WTC11 (cell line): ENCODE data around the gene SAMSN1. TPM values are rescaled to one million over a fixed set of nuclear protein-coding genes. Genes with fewer than 3 reads are reported as not detected.

ENCODE experiments used
- ATAC-seq: fragments of 200-7000 bp; cut with Tn5 transposase; 2 replicates; pipeline ENCODE4 v1.10.0; 2021; ENCODE audit warnings: mild to moderate bottlenecking, moderate library complexity
- CTCF ChIA-PET: fragments of 300-600 bp; sonication (Branson Sonifier 250); formaldehyde crosslinking; loops from one replicate; lab custom pipeline; 2021; ENCODE audit warnings: antibody characterized with exemption; lab: Charles Lee
- POLR2A ChIA-PET: fragments of 350-600 bp; sonication (Branson Sonifier 250); formaldehyde crosslinking; loops from one replicate; lab custom pipeline; 2021; ENCODE audit warnings: antibody characterized with exemption; lab: Charles Lee
- DNase-seq: peaks from one replicate; pipeline ENCODE4 v3.0.0; 2021; ENCODE audit warnings: low spot score
- H3K27ac Mint-ChIP-seq: 2 replicates; pipeline ENCODE4 v1.8.0; 2021; ENCODE audit warnings: mixed read lengths
- H3K27me3 Mint-ChIP-seq: 2 replicates; pipeline ENCODE4 v1.8.0; 2021; ENCODE audit warnings: low read depth, mild to moderate bottlenecking, moderate library complexity, mixed read lengths
- H3K36me3 Mint-ChIP-seq: 2 replicates; pipeline ENCODE4 v1.8.0; 2021; ENCODE audit warnings: mixed read lengths
- H3K4me1 Mint-ChIP-seq: 2 replicates; pipeline ENCODE4 v1.8.0; 2022; ENCODE audit warnings: mixed read lengths
- H3K4me3 Mint-ChIP-seq: 2 replicates; pipeline ENCODE4 v1.8.0; 2021; ENCODE audit warnings: mild to moderate bottlenecking, moderate library complexity, mixed read lengths
- H3K9me3 Mint-ChIP-seq: 2 replicates; pipeline ENCODE4 v1.8.0; 2021; ENCODE audit warnings: mixed read lengths
- ESRRA ChIP-seq: sonication (generic); formaldehyde crosslinking; IDR thresholded peaks from 2 replicates; pipeline ENCODE4 v1.8.1; 2022; ENCODE audit warnings: mild to moderate bottlenecking, missing genetic modification reagents, borderline replicate concordance
- FOXP1 ChIP-seq: sonication (generic); formaldehyde crosslinking; IDR thresholded peaks from 2 replicates; pipeline ENCODE4 v1.8.0; 2022; ENCODE audit warnings: missing genetic modification reagents, mild to moderate bottlenecking, moderate library complexity, borderline replicate concordance
- GABPB1 ChIP-seq: sonication (generic); formaldehyde crosslinking; IDR thresholded peaks from 2 replicates; pipeline ENCODE4 v1.8.1; 2023; ENCODE audit warnings: mild to moderate bottlenecking, missing genetic modification reagents
- GRHL2 ChIP-seq: fragments of 250-450 bp; sonication (Bioruptor Pico); IDR thresholded peaks from 2 replicates; pipeline ENCODE4 v1.8.0; 2022; ENCODE audit warnings: mild to moderate bottlenecking, moderate library complexity; ENCODE audit not compliant: insufficient replicate concordance, severe bottlenecking
- GTF2I ChIP-seq: fragments of 250-450 bp; sonication (Bioruptor Pico); conservative IDR thresholded peaks from 2 replicates; pipeline ENCODE4 v1.4.0; 2021; ENCODE audit warnings: mild to moderate bottlenecking
- KAT7 ChIP-seq: sonication (generic); formaldehyde crosslinking; IDR thresholded peaks from 2 replicates; pipeline ENCODE4 v1.8.1; 2023; ENCODE audit warnings: missing genetic modification reagents, mild to moderate bottlenecking, borderline replicate concordance
- MXD4 ChIP-seq: fragments of 250-450 bp; sonication (Bioruptor Pico); IDR thresholded peaks from 2 replicates; pipeline ENCODE4 v1.8.0; 2021; ENCODE audit warnings: mild to moderate bottlenecking, moderate library complexity, borderline replicate concordance
- NFE2L1 ChIP-seq: sonication (generic); formaldehyde crosslinking; IDR thresholded peaks from 2 replicates; pipeline ENCODE4 v1.8.1; 2023; ENCODE audit warnings: missing genetic modification reagents
- NR3C1 ChIP-seq: sonication (generic); formaldehyde crosslinking; conservative IDR thresholded peaks from 2 replicates; pipeline ENCODE4 v1.8.1; 2023; ENCODE audit warnings: low read depth, mild to moderate bottlenecking, missing genetic modification reagents
- RELA ChIP-seq: sonication (generic); formaldehyde crosslinking; IDR thresholded peaks from 2 replicates; pipeline ENCODE4 v1.8.1; 2022; ENCODE audit warnings: missing genetic modification reagents, mild to moderate bottlenecking, borderline replicate concordance
- TP53 ChIP-seq: sonication (generic); formaldehyde crosslinking; IDR thresholded peaks from 2 replicates; pipeline ENCODE4 v1.8.1; 2023; ENCODE audit warnings: mild to moderate bottlenecking, missing genetic modification reagents
- ZNF121 ChIP-seq: sonication (generic); formaldehyde crosslinking; IDR thresholded peaks from 2 replicates; pipeline ENCODE4 v1.8.0; 2023; ENCODE audit warnings: missing genetic modification reagents
- ZNF219 ChIP-seq: sonication (generic); formaldehyde crosslinking; IDR thresholded peaks from 2 replicates; pipeline ENCODE4 v1.8.0; 2023; ENCODE audit warnings: missing genetic modification reagents, mild to moderate bottlenecking, borderline replicate concordance
- total RNA-seq: library from RNA; stranded (reverse); gene quantifications from 3 replicates; pipeline ENCODE4 v1.2.3, GENCODE V29; 2021
- TF ChIP-seq, protein P1 (sequence below): fragments of 250-450 bp; sonication (Bioruptor Pico); IDR thresholded peaks from 2 replicates; pipeline ENCODE4 v1.9.0; 2021; ENCODE audit warnings: mild to moderate bottlenecking
- TF ChIP-seq, protein P2 (sequence below): sonication (generic); formaldehyde crosslinking; IDR thresholded peaks from 2 replicates; pipeline ENCODE4 v1.8.1; 2023; ENCODE audit warnings: mild to moderate bottlenecking, missing genetic modification reagents, borderline replicate concordance
- TF ChIP-seq, protein P3 (sequence below): fragments of 250-450 bp; sonication (Bioruptor Pico); IDR thresholded peaks from 2 replicates; pipeline ENCODE4 v1.8.0; 2021; ENCODE audit warnings: mild to moderate bottlenecking
- TF ChIP-seq, protein P4 (sequence below): fragments of 250-450 bp; sonication (Bioruptor Pico); IDR thresholded peaks from 2 replicates; pipeline ENCODE4 v2.1.2; 2022; ENCODE audit warnings: mild to moderate bottlenecking, moderate library complexity
- TF ChIP-seq, protein P5 (sequence below): sonication (generic); formaldehyde crosslinking; IDR thresholded peaks from 2 replicates; pipeline ENCODE4 v1.8.0; 2023; ENCODE audit warnings: missing genetic modification reagents
- TF ChIP-seq, protein P6 (sequence below): sonication (generic); formaldehyde crosslinking; conservative IDR thresholded peaks from 2 replicates; pipeline ENCODE4 v1.8.1; 2023; ENCODE audit warnings: mild to moderate bottlenecking, low read depth, missing genetic modification reagents, moderate library complexity
- TF ChIP-seq, protein P7 (sequence below): sonication (generic); formaldehyde crosslinking; IDR thresholded peaks from 2 replicates; pipeline ENCODE4 v1.8.1; 2022; ENCODE audit warnings: mild to moderate bottlenecking, moderate library complexity, missing genetic modification reagents

Gene SAMSN1
- total RNA-seq, 1 experiment from 2014 or later = 1.2 TPM

DNA sequence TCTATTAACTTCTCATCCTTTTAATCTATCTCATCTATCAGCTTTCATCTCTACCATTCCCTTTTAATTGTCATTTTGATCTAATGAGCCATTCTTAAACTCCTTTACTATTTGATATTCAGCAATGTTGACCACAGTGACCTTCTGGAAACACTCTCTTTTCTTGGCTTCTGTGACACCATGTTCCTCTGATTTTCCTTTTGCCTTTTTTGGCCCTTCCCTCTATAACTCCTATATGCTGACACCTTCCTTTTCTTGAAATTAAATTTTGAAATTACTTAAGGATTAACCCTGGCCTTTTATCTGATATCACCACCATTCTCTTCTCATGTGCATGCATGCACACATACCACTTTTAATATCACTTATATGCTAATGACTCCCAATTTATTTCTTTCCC is 41.2 kb upstream of the SAMSN1 start (continued):
- TF ChIP-seq, protein P1, sequence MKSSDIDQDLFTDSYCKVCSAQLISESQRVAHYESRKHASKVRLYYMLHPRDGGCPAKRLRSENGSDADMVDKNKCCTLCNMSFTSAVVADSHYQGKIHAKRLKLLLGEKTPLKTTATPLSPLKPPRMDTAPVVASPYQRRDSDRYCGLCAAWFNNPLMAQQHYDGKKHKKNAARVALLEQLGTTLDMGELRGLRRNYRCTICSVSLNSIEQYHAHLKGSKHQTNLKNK (CRISPR knock-in tag) = no peak
- no peak for TF ChIP-seq RELA
- TF ChIP-seq NFE2L1 = no peak
- TF ChIP-seq ZNF121 (CRISPR knock-in tag) = no peak
- no peak for TF ChIP-seq GTF2I

DNA sequence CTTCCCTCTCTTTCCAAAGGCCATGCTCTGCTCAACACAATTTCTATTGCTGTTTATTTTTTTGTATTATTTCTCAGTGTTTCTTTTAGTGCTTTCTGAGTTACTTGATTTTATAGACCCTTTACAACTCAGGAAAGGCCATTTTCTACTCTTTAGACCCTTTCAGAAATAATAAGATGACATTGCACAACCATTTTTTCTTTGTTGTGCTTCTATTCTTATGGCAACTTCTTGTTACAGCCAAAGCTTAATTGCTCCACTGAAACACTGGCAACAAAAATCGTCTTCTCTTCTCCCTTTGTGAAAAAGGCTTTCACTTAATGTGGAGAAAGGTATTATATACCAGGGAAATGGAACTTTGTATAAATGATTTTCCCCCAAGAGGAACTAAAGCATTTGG is 39.0 kb upstream of the SAMSN1 start:
- H3K27ac Mint-ChIP-seq = no peak overlapping the region
- H3K4me1 Mint-ChIP-seq = no peaks in the 10 kb centered on the region
- peaks cover 5% of the 10 kb centered on the region for H3K36me3 Mint-ChIP-seq
- peaks cover 9% of the 10 kb centered on the region for H3K9me3 Mint-ChIP-seq
- CTCF ChIA-PET = no interaction called here
- no peak for DNase-seq
- no peaks in the 10 kb centered on the region for H3K27me3 Mint-ChIP-seq
- H3K4me3 Mint-ChIP-seq = no peak overlapping the region
- TF ChIP-seq ESRRA (no peak), FOXP1 (no peak), NR3C1 (no peak)
- TF ChIP-seq, protein P1 (CRISPR knock-in tag) = no peak
- ATAC-seq = no peak
- POLR2A ChIA-PET = no interaction called here

DNA sequence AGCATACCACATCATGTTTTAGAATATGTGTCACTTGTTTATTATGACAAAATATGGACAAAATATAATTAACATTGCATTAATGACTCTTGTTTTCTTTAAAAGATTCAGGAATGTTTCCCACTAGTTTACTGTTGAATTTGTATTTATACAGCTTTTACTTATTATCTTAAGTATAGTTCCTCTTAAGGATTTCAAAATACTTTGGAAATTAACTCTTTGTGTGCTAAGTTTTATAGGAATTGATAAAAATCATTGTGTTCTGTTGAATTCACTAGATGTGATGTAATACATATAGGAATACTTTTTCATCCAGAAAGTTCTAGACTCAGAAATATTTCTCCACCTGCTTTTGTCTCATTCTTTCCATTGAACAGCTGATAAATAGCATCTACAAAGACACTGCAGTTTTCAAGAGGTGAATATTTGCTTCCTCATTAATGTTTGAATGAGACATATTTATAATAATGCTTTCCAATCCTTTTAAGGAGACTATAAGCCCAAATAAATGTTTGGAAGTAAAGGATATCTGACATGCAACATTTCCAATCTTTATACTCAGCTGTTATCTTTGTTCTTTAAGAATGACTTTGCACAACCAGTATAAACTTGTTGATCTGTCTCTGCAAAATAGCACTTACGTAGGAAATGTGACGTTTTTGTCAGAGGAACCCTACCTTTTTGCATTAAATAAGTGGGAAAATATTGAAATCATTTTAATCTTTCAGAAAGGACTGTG is 38.4 kb upstream of the SAMSN1 start:
- Mint-ChIP-seq H3K27me3 (no peaks in the 10 kb centered on the region), H3K9me3 (peaks cover 9% of the 10 kb centered on the region), H3K4me3 (no peak overlapping the region), H3K4me1 (no peaks in the 10 kb centered on the region), H3K27ac (no peak overlapping the region), H3K36me3 (peaks cover 5% of the 10 kb centered on the region)
- ChIA-PET POLR2A (no interaction called here), CTCF (no interaction called here)
- DNase-seq = no peak
- no peak for ATAC-seq
- TF ChIP-seq, protein P2, sequence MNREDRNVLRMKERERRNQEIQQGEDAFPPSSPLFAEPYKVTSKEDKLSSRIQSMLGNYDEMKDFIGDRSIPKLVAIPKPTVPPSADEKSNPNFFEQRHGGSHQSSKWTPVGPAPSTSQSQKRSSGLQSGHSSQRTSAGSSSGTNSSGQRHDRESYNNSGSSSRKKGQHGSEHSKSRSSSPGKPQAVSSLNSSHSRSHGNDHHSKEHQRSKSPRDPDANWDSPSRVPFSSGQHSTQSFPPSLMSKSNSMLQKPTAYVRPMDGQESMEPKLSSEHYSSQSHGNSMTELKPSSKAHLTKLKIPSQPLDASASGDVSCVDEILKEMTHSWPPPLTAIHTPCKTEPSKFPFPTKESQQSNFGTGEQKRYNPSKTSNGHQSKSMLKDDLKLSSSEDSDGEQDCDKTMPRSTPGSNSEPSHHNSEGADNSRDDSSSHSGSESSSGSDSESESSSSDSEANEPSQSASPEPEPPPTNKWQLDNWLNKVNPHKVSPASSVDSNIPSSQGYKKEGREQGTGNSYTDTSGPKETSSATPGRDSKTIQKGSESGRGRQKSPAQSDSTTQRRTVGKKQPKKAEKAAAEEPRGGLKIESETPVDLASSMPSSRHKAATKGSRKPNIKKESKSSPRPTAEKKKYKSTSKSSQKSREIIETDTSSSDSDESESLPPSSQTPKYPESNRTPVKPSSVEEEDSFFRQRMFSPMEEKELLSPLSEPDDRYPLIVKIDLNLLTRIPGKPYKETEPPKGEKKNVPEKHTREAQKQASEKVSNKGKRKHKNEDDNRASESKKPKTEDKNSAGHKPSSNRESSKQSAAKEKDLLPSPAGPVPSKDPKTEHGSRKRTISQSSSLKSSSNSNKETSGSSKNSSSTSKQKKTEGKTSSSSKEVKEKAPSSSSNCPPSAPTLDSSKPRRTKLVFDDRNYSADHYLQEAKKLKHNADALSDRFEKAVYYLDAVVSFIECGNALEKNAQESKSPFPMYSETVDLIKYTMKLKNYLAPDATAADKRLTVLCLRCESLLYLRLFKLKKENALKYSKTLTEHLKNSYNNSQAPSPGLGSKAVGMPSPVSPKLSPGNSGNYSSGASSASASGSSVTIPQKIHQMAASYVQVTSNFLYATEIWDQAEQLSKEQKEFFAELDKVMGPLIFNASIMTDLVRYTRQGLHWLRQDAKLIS (CRISPR knock-in tag) = no peak
- TF ChIP-seq KAT7 = no peak
- TF ChIP-seq RELA = no peak
- TF ChIP-seq, protein P3, sequence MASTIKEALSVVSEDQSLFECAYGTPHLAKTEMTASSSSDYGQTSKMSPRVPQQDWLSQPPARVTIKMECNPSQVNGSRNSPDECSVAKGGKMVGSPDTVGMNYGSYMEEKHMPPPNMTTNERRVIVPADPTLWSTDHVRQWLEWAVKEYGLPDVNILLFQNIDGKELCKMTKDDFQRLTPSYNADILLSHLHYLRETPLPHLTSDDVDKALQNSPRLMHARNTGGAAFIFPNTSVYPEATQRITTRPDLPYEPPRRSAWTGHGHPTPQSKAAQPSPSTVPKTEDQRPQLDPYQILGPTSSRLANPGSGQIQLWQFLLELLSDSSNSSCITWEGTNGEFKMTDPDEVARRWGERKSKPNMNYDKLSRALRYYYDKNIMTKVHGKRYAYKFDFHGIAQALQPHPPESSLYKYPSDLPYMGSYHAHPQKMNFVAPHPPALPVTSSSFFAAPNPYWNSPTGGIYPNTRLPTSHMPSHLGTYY = no peak
- TF ChIP-seq GABPB1 (CRISPR knock-in tag) = no peak
- no peak for TF ChIP-seq MXD4 (CRISPR knock-in tag)
- TF ChIP-seq, protein P4, sequence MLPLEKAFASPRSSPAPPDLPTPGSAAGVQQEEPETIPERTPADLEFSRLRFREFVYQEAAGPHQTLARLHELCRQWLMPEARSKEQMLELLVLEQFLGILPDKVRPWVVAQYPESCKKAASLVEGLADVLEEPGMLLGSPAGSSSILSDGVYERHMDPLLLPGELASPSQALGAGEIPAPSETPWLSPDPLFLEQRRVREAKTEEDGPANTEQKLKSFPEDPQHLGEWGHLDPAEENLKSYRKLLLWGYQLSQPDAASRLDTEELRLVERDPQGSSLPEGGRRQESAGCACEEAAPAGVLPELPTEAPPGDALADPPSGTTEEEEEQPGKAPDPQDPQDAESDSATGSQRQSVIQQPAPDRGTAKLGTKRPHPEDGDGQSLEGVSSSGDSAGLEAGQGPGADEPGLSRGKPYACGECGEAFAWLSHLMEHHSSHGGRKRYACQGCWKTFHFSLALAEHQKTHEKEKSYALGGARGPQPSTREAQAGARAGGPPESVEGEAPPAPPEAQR (CRISPR knock-in tag) = no peak
- TF ChIP-seq TP53 (CRISPR knock-in tag) = no peak
- TF ChIP-seq GRHL2 (CRISPR knock-in tag) = no peak
- TF ChIP-seq, protein P5, sequence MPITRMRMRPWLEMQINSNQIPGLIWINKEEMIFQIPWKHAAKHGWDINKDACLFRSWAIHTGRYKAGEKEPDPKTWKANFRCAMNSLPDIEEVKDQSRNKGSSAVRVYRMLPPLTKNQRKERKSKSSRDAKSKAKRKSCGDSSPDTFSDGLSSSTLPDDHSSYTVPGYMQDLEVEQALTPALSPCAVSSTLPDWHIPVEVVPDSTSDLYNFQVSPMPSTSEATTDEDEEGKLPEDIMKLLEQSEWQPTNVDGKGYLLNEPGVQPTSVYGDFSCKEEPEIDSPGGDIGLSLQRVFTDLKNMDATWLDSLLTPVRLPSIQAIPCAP (CRISPR knock-in tag) = no peak
- TF ChIP-seq, protein P6, sequence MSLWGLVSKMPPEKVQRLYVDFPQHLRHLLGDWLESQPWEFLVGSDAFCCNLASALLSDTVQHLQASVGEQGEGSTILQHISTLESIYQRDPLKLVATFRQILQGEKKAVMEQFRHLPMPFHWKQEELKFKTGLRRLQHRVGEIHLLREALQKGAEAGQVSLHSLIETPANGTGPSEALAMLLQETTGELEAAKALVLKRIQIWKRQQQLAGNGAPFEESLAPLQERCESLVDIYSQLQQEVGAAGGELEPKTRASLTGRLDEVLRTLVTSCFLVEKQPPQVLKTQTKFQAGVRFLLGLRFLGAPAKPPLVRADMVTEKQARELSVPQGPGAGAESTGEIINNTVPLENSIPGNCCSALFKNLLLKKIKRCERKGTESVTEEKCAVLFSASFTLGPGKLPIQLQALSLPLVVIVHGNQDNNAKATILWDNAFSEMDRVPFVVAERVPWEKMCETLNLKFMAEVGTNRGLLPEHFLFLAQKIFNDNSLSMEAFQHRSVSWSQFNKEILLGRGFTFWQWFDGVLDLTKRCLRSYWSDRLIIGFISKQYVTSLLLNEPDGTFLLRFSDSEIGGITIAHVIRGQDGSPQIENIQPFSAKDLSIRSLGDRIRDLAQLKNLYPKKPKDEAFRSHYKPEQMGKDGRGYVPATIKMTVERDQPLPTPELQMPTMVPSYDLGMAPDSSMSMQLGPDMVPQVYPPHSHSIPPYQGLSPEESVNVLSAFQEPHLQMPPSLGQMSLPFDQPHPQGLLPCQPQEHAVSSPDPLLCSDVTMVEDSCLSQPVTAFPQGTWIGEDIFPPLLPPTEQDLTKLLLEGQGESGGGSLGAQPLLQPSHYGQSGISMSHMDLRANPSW (CRISPR knock-in tag) = no peak
- TF ChIP-seq ZNF219 (CRISPR knock-in tag) = no peak
- TF ChIP-seq, protein P7, sequence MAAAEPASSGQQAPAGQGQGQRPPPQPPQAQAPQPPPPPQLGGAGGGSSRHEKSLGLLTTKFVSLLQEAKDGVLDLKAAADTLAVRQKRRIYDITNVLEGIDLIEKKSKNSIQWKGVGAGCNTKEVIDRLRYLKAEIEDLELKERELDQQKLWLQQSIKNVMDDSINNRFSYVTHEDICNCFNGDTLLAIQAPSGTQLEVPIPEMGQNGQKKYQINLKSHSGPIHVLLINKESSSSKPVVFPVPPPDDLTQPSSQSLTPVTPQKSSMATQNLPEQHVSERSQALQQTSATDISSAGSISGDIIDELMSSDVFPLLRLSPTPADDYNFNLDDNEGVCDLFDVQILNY (CRISPR knock-in tag) = no peak
